Vagina (tissue), 2 donors: ENCODE measurements around the gene ZIC2.

Source experiments
- POLR2A ChIP-seq, 2 donors: fragments of 450-650 bp; IDR thresholded peaks; one replicate each; pipeline ENCODE4 v1.6.1; 2017; ENCODE audit warnings: antibody characterized with exemption in 2 of 2, mild to moderate bottlenecking in 2 of 2, moderate library complexity in 2 of 2
- TF ChIP-seq, protein P1 (sequence below), 3 experiments: fragments of 450-650 bp in 2 of 3; fragments of 200-600 bp in 1 of 3; sonication (generic) in 1 of 3; IDR thresholded peaks; one replicate each; pipeline ENCODE4 v1.5.1; 2017 to 2019; ENCODE audit warnings: antibody characterized with exemption in 3 of 3, mild to moderate bottlenecking in 2 of 3, moderate library complexity in 2 of 3

DNA sequence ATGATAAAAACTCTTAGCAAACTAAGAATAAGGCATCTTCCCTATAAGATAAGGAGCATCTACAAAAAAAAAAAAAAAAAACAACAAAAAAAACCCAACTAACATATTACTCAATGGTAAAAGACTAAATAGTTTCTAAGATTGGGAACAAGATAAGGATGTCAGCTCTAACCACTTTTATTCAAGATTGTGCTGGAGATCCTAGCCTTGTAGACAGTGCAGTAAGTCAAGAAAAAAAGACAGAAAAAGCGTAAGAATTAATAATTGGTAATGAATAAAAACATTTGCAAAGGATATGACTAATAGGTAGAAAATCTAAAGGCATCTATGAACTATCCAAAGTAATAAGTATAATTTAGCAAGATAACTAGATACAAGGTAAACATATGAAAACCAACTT is 33.0 kb downstream of the ZIC2 start:
- TF ChIP-seq, protein P1, sequence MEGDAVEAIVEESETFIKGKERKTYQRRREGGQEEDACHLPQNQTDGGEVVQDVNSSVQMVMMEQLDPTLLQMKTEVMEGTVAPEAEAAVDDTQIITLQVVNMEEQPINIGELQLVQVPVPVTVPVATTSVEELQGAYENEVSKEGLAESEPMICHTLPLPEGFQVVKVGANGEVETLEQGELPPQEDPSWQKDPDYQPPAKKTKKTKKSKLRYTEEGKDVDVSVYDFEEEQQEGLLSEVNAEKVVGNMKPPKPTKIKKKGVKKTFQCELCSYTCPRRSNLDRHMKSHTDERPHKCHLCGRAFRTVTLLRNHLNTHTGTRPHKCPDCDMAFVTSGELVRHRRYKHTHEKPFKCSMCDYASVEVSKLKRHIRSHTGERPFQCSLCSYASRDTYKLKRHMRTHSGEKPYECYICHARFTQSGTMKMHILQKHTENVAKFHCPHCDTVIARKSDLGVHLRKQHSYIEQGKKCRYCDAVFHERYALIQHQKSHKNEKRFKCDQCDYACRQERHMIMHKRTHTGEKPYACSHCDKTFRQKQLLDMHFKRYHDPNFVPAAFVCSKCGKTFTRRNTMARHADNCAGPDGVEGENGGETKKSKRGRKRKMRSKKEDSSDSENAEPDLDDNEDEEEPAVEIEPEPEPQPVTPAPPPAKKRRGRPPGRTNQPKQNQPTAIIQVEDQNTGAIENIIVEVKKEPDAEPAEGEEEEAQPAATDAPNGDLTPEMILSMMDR (IDR thresholded peaks at IDR 0.05): no peak
- no peak for TF ChIP-seq POLR2A (IDR thresholded peaks at IDR 0.05)
